GM12892 (cell line): ENCODE results near the gene CENPU.

ENCODE experiments used
- POLR2A ChIP-seq: IDR thresholded peaks from 2 replicates; pipeline ENCODE4 v1.6.1; 2011; ENCODE audit warnings: low read depth, low read length, control low read depth
- POLR2AphosphoS5 ChIP-seq: IDR thresholded peaks from 2 replicates; pipeline ENCODE4 v1.6.1; 2011; ENCODE audit warnings: low read depth, low read length, control low read depth
- TAF1 ChIP-seq: IDR thresholded peaks from 2 replicates; pipeline ENCODE4 v1.6.1; 2011; ENCODE audit warnings: low read depth, mild to moderate bottlenecking, control low read depth, low read length, borderline replicate concordance

DNA sequence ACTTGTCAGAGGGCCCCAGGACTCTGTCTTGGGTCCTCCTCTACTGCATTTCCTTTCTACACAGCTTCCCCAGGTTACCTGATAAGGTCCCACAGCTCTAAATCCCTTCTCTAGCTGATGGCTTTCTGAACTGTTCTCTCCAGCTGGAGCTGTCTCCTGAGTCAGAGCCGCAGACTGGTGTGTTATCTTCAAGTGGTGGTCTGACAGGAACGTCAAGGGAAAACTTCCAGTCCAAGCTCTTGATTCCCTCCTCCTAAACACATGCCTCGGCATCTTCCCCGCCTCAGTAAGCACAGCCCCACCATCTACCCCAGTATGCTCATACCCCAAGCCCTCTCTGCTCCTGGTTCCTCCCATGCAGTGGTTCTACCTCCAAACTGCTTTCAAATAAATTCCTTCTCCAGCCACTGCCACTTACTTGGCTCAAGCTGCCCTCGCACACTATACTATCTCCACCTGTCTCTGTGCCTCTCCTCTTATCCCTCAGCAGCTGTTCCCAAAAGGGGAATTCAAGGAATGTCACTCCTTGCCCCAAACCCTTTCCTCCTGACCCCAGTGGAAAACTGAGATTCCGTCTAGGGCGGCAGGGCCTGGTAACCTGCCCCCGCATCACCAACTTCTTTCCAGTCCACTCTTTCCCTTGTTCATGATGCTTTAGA is 17.2 kb upstream of the CENPU start:
- TF ChIP-seq POLR2AphosphoS5 (no peak), POLR2A (no peak), TAF1 (no peak)
